ENCODE data around the gene CARMIL3. TPM values are rescaled to one million over a fixed set of nuclear protein-coding genes. Genes with fewer than 3 reads are reported as not detected.

Gene CARMIL3
- total and polyA plus RNA-seq, 2 of the 8 experiments (the other 6 are each of a cell fraction or from before 2014, with no cell fraction given): 6.0 to 9.0 TPM

DNA sequence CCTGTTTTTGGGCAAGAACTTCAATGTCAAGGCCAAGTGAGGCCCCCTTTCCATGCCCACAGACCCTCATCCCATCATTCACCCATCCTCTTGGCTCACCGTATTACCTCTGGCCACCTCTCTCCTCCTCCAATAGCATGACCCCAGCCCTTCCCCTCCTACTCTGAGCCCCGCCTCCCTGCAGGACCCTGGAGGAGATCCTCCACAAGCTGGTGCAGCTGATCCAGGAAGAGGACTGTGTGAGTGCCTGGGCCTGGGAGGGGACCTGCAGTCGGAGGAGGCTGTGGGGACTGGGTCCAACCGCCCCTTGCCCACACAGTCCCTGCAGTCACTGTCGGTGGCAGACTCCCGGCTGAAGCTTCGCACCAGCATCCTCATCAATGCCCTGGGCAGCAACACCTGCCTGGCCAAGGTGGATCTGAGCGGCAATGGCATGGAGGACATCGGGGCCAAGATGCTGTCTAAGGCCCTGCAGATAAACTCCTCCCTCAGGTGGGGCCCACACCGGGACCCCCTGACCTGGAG, 7.2 kb downstream of the CARMIL3 start:
- no peak overlapping the region for H3K23ac ChIP-seq (ENCODE audit: insufficient read length)
- H3K79me1 ChIP-seq (ENCODE audit: low read depth, low read length): no peaks in the 10 kb centered on the region
- H2AFZ ChIP-seq (ENCODE audit: low read length): no peak overlapping the region
- no peaks in the 10 kb centered on the region for H3K79me2 ChIP-seq (ENCODE audit: control insufficient read depth in 1 of 2, insufficient read depth in 2 of 2, low read length in 2 of 2)
- H3K27ac ChIP-seq (ENCODE audit: low read depth, low read length): no peak overlapping the region
- no peak overlapping the region for H3K9ac ChIP-seq (replicated peaks in 1 of 4; ENCODE audit: extremely low read depth in 1 of 4, low read depth in 3 of 4, low read length in 3 of 4)
- no peaks in the 10 kb centered on the region for H3K27me3 ChIP-seq (replicated peaks in 1 of 4; ENCODE audit: control insufficient read depth in 3 of 4, extremely low read depth in 1 of 4, insufficient read depth in 3 of 4, low read length in 3 of 4)
- no peak overlapping the region for H3K4me2 ChIP-seq (ENCODE audit: insufficient read depth in 1 of 2, low read depth in 2 of 2, low read length in 2 of 2)
- no peak for FAIRE-seq
- DNase-seq (ENCODE audit: low read depth in 1 of 2, low spot score in 2 of 2): no peak
- ChIA-PET POLR2A (ENCODE audit: partially characterized antibody) (interaction anchor here (0.8 to 6.5 kb wide), 9 partner anchors 10 to 154 kb away, joined by 3 to 97 read pairs (median 14); partner anchors contain the start of genes CHMP4A and PCK2), CTCF (ENCODE audit: partially characterized antibody) (interaction anchor here (0.6 to 9.6 kb wide), 27 partner anchors 8 to 286 kb away, joined by 3 to 234 read pairs (median 9); partner anchors contain the start of genes CIDEB, CPNE6, DCAF11 and DHRS4L2)
- H3K4me1 ChIP-seq (replicated peaks in 1 of 4; ENCODE audit: control insufficient read depth in 3 of 4, insufficient read depth in 4 of 4, low read length in 3 of 4): 0 out of 7 replicates have a peak, but pooled peaks cover 0 to 2% (median 0%) of the 10 kb centered on the region in 4 experiments
- peaks cover 0 to 2% of the 10 kb centered on the region in 2 experiments for H4K20me1 ChIP-seq (replicated peaks in 1 of 2; ENCODE audit: control insufficient read depth in 1 of 2, insufficient read depth in 2 of 2, low read length in 2 of 2)
- H2BK20ac ChIP-seq (ENCODE audit: low read length): no peak overlapping the region
- no peak overlapping the region for H4K5ac ChIP-seq (ENCODE audit: insufficient read length, low read depth, low read length)
- no peak overlapping the region for H2BK15ac ChIP-seq (ENCODE audit: low read length)
- H3K56ac ChIP-seq (replicated peaks; ENCODE audit: insufficient read length, low read depth, low read length): no peak overlapping the region
- no peak overlapping the region; the same call in 1 of the 2 replicates for H4K8ac ChIP-seq (ENCODE audit: extremely low read depth, insufficient read depth, low read length)
- H2BK5ac ChIP-seq (ENCODE audit: low read depth, low read length): 0 out of 2 replicates have a peak overlapping the region, but pooled peaks have one; percentile 35
- 88% methylated on average over 10 of the region's 10 CpGs; no CpG with 5 or more reads in 1 of the 2 experiments for WGBS, 2 experiments (ENCODE audit: extremely low coverage in 1 of 2, insufficient coverage in 1 of 2, insufficient read length in 1 of 2, insufficient replicate concordance in 2 of 2, low coverage in 1 of 2, low lambda C conversion rate in 2 of 2, missing lambda C conversion rate in 1 of 2)
- no peak overlapping the region for H4K91ac ChIP-seq (replicated peaks; ENCODE audit: insufficient read length, low read length)
- no peak overlapping the region for H2BK120ac ChIP-seq (replicated peaks; ENCODE audit: low read depth, low read length)
- H3K18ac ChIP-seq (ENCODE audit: extremely low read depth, low read length): no peak overlapping the region
- no peak overlapping the region for H3K14ac ChIP-seq (ENCODE audit: insufficient read length)
- H3K4ac ChIP-seq (replicated peaks; ENCODE audit: insufficient read length, low read depth, low read length): no peak overlapping the region
- H3K9me3 ChIP-seq (ENCODE audit: insufficient read depth in 2 of 2, low read depth in 1 of 2, low read length in 1 of 2): no peaks in the 10 kb centered on the region
- H3K23me2 ChIP-seq (ENCODE audit: low read depth, low read length): no peaks in the 10 kb centered on the region
- no peaks in the 10 kb centered on the region; a peak in 1 of 8 replicates for H3K36me3 ChIP-seq (ENCODE audit: control insufficient read depth in 2 of 4, insufficient read depth in 4 of 4, low read length in 3 of 4)
- TF ChIP-seq POLR2A (IDR thresholded peaks at IDR 0.05; ENCODE audit: control extremely low read depth in 1 of 2, low read depth in 2 of 2, low read length in 2 of 2) (no peak), FOSL1 (IDR thresholded peaks at IDR 0.05; ENCODE audit: insufficient read depth, low read depth, low read length) (no peak)
- TF ChIP-seq, protein P1, sequence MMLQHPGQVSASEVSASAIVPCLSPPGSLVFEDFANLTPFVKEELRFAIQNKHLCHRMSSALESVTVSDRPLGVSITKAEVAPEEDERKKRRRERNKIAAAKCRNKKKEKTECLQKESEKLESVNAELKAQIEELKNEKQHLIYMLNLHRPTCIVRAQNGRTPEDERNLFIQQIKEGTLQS (IDR thresholded peaks at IDR 0.05; ENCODE audit: insufficient read depth, low read depth, low read length): no peak
- H2AK5ac ChIP-seq (ENCODE audit: low read depth, low read length): peak overlapping the region; percentile 18; the same call in 1 of the 2 replicates
- H2BK12ac ChIP-seq (ENCODE audit: low read depth, low read length): no peak overlapping the region
- no peak overlapping the region for H3K4me3 ChIP-seq (ENCODE audit: extremely low read depth in 1 of 4, insufficient read depth in 2 of 4, low read depth in 3 of 4, low read length in 4 of 4)

Data from H1 (cell line).